NCI-H774 (cell line): ENCODE measurements around the gene KLF3.
"Not testable (repeated sequence)": the region's sequence is repeated elsewhere in the genome, so short reads cannot be mapped to it uniquely, and the experiment has no call there.

ENCODE experiments used
- DNase-seq: peaks from one replicate; lab custom pipeline; 2025; lab: John Stamatoyannopoulos, UW

Gene KLF3

DNA sequence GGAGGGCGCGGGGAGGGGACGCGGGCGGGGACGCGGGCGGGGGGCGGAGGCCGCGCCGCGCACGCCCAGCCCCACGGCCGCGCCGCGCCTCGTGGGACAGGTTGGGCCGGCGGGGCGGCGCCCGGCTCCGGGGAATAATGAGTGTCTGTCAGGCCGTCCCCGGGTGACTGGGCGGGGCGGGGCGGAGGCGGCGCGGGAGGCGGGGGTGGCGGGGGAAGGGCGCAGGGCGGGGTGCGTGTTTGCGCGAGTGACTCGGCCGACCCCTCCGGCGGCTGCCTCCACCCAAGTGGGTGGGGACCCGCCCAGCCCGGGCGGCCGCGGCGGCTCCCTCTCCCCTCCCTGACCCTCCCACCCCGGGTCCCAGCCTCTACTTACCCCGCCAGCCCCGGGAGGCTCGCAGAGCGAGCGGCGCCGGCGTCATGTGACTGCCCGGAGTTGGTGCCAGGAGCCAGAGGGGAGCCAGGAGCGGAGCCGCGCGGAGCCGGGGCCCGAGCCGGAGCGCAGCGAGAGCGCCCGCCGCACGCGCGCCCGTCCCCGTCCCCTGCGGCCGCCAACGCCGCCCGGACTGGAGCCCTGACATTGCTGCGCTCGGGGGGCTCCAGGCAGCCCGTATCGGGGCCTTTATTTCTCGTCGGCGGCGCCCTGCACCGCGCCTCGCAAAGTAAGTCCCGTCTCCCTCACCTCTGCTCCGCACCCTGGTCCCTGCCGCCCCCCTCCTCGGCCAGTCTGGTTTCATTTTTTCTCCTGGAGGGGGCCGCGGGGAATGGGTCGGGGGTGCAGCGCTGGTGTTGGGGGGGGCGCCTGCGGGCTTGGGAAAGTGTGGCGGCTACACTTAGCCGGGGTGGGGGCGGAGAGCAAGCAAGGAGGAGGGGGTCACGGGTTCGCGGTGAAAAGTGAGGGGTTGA, at the start of gene KLF3:
KLF3 (plus strand) TSS at position 399 of the 905 bp plus-strand sequence. CDS start 16,427 bp downstream, outside the sequence.
- peak; percentile 84 for DNase-seq

DNA sequence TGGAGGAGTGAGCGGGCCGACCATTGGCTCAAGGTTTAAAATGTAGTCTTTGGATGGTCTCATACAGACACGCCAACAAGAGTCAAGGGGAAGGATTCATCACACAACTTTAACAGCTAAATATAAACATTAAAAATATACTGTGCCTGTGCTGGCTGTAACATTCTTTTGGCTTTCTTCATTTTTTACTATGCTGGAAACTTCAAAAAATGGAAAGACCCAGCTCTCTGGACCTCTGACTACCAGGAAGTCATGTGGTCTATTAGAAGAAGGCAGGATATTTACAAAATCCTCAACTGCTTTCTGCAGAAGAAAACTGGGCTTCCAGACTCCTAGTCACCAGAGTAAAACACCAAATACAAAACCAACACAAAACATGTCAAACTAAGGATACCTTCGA, 49.8 kb upstream of the KLF3 start:
- no peak for DNase-seq

DNA sequence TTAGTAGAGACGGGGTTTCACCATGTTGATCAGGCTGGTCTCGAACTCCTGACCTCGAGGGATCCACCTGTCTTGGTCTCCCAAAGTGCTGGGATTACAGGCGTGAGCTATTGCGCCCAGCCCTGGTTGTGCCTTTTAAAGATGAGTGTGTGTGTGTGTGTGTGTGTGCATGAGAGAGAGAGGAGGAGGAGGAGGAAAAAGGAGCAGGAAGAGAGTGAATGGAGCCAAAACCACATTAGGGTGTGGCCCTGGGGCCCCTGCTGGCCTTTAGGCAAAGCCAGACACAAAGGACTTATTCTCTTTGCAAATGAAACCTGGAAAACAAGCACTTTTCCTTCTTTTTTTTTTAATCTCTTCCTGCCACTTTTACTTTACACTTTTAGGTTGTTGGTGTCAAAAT, 48.2 kb upstream of the KLF3 start:
- DNase-seq = no peak

DNA sequence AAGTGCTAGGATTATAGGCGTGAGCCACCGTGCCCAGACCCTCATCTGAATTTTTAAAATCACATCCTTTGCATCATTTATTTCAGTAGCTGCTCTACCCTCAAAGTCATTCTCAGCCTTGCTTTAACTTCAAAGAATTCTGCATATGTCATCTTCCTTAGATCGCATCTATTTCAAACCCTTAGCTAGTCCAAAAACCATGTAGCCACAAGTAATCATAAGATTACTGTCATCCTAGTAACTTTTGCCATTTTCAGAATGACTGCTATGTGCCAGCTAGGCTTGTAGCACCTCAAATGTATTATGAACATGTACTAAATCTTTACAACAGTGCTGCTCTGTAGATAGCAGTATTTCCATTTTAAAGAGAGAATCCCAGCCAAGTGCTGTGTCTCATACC, 45.5 kb upstream of the KLF3 start:
- DNase-seq = no peak

DNA sequence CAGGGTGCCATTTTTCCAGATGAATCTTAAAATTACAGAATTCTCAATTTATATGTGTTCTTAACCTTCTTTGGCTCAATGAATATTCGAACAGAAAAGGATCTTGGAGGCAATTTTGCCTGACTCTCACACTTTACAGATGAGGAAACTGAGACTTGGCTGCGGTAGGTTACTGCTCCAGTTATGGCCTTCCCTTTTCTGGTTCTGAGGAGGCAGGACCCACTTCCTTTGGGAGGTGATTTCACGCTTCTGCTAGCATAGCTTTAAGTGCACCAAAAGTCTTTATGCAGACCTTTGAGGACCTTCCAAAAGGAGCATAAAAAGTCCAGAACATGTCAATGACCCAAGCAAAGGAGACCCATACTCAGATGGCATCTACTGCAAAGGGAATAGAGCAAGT, 44.7 kb upstream of the KLF3 start:
- no peak for DNase-seq

DNA sequence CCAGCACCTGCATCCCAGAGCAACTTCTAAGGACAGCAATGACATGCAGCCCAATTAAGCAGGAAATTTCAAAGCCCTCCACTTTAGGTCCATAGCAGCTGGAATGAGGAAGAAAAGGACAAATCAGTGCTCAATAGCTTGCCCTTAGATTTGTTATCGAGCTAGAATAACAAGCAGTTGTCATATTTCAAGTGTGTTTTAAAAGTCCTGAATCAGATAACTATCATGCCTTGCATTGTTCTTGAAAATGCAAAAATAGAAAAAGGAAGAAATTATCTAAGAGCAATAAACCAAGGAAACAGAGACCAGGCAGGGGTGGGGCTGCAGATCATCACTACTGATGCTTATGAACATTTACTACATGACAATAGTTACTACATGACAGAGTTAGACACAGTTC, 43.9 kb upstream of the KLF3 start:
- DNase-seq = no peak

DNA sequence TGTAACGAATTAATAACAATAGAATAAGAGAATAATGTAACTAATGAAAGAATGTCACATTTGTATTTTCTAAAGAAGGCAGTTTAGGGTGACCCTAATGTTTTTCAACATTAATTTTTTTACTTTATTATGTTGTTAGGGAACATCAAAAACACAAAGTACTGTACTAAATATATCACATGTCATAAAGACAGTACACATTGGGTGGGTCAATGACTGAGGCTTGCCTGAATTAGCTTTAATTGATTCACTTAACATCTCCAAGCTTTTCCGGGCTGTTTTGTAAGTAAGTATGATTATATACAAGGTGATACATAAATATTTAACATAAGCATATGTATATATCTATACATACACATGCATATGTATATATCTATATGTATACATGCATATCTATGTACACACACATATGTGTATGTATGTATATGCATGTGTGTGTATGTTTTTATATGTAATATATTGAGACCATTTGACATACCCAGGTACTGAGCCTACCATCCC, 43.4 kb upstream of the KLF3 start:
- no peak for DNase-seq

DNA sequence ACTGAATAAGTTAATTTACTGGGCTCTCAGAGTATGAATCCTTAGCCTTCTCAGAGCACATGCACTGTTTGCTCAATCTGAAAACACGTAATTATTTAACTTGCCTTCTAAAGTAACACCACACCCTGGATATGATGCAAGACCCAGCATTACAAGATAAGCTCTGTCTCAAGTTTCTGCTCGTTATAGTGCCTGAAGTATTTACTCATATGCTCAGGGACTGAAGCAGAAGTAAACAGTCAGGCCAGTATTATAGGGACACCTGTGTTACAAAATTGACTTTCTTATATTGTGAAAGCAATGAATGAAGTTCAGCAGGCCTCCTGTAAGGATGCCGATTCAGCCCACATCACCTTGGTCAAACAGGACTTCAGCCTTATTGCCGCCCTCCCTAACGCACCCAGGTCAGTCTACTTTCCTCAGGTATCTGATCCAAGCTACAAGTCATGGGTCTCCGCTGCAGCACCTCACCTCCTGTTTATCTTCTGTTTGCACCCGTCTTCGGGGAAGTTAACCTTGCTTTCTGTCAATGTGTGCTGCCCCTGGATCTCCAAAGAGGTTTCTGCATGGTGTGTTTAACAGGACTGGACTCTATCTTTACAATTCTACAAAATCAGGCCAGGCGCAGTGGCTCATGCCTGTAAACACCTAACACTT, 42.8 kb upstream of the KLF3 start:
- peak; percentile 4 for DNase-seq

DNA sequence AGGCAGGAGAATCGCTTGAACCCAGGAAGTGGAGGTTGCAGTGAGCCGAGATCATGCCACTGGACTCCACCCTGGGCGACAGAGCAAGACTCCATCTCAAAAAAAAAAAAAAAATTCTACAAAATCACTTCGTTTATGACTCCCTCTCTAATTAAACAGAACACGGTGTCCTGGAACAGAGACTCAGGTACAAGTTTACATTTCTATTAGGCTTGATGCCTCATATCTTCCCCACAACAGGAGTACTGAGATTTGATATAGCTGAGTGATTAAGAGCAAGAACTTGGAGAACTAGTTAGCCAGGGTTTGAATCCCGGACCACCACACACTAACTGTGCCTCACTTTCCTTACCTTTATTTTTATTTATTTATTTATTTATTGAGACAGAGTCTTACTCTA, 42.2 kb upstream of the KLF3 start:
- no peak for DNase-seq

DNA sequence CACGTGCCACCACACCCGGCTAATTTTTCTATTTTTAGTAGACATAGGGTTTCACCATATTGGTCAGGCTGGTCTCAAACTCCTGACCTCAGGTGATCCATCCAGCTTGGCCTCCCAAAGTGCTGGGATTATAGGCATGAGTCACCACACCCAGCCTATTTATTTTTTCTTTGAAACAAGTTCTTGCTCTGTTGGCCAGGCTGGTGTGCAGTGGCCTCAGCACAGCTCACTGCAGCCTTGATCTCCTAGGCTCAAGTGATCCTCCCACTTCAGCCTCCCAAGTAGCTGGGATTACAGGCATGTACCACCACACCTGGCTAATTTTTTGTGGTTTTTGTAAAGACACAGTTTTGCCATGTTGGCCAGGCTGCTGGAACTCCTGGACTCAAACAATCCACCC, 41.7 kb upstream of the KLF3 start:
- not testable (repeated sequence) for DNase-seq

DNA sequence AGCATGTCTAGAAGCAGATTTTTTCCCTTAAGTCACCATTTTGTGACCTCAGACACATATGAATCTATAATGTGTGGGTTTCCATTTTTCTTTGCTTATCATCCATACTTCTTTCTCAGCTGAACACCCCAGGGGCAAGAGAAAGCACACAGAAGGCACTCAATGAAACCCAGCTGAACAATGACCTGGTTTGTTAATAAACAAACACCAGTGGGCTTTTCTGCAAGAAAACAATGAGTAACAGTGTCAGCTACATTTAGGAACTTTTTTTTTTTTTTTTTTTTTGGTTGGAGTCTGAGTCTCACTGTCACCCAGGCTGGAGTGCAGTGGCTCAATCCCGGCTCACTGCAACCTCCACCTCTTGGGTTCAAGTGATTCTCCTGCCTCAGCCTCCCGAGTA, 40.7 kb upstream of the KLF3 start:
- no peak for DNase-seq

DNA sequence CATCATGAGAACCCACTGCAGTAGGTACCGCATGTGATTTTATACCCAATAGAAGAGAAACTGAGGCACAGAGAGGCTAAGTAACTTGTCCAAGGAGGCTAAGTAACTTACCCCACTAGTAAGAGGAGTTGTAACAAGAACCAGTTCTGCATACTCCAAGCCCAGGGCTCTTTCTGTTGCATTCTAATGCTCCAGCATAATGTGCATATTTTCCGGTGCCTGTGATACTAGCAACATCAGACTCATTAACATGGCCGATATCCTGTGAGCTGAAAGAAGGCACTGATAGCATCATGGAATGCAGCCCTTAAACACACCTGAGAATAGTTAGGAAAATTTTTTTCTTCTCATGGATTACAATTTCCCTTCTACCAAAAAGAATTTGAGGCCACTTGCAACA, 39.7 kb upstream of the KLF3 start:
- no peak for DNase-seq

DNA sequence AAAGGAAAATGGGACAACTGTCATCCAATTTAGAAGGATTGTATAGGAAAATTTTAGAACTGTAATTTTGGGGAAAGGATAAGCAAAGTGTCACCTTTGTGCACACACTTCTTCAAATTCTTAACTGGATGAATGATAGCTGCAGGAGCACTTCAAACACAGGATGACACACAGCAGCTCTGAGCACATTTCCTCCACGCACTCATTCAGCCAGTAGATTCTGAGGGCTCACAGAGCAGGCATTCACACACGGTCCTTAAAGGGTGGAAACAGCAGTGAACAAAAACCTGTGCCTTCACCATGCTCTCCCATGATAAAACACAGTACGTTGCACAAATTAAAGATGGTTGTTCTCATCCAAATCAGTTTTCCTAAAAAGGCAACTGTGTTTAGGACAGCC, 38.5 kb upstream of the KLF3 start:
- no peak for DNase-seq

DNA sequence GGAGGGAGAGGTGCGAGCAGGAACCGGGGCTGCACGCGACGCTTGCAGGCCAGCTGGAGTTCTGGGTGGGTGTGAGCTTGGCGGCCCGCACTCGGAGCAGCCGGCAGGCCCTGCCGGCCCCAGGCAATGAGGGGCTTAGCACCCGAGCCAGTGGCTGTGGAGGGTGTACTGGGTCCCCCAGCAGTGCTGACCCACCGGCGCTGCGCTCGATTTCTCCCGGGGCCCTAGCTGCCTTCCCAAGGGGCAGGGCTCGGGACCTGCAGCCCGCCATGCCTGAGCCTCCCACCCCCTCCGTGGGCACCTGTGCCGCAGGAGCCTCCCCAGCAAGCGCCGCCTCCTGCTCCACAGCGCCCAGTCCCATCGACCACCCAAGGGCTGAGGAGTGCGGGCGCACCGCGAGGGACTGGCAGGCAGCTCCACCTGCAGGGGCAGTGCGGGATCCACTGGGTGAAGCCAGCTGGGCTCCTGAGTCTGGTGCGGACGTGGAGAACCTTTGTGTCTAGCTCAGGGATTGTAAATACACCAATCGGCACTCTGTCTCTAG, 37.0 kb upstream of the KLF3 start:
- DNase-seq = not testable (repeated sequence)

DNA sequence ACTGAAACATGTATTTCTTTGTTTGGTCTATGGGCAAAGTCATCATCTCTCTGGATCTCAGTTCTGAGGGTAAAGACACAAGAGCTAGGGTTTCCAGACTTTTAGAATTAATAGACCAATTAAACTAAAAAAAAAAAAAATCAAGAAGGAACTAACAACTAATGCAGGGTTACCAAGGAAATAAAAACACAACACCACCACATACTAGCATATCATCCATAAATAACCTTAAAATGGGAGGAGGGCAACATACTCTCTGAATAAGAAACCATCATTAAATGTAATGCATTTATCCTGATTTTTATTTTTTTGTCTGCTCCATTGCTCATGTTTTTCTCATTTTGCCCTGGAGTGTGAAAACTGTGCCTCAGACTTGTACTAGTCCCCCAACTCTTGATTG, 33.5 kb upstream of the KLF3 start:
- no peak for DNase-seq

DNA sequence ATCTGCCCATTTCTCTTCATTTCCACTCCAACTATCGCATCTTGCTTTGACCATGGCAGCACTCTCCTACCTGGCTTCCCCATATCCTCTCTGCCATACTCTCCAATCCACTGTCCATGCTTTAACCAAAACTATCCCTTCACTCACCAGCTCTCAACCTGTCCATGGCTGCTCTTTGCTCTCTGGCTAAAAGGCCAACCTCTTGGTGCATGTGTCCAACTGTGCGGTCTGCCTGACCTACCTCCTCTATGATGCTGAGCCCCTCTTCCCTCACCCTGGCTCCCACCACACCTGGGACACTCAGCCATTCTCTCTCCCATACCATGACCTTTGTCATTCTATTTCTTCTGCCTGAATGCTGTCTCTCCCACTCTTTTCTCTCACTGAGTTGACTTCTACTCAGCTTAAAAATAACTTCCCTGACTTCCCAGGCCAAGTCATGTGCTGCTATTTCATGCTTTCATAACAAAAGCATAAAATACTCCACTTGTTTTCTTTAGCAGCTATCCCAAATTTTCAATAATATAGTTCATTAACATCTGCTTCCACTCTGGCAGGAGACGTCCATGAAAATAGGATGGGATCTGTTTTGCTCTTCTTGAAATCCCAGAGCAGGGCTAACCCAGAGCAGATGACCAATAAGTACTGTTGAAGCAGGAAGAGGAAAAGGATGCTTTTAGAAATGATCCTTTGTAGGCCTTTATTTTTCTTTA, 29.8 kb upstream of the KLF3 start:
- DNase-seq = no peak

DNA sequence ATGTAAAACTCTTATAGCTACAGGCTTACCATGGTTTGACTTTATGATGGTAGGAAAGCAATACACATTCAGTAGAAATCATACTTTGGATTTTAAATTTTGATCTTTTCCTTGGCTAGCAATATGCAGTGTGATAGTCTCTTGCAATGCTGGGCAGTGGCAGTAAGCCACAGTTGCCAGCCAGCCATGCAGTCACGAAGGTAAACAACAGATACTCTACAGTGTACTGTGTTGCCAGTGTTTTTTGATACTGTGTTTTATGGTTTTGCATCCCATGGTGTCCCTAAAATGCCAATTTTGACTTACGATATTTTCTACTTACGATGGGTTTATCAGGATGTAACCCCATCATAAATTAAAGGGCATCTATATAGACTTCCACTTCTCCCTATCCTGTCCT, 24.8 kb upstream of the KLF3 start:
- no peak for DNase-seq

DNA sequence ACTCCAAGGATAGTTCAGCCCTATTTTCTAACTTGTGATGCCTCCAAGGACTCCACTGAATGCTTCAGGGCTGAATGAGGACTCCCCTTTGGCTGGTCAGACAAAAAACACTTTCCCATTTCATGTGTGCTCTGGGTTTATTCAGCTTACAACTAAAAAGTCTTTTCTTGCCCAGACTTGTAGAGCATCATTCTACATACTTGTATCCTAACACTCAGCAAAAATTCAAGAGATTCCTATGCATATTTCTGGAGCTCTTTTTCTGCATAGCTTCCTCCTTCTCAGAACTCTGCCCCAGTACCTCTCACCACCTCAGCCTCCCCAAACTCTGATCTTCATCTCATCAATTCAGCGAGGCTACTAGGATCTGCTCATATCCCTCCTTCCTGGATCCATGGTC, 22.2 kb upstream of the KLF3 start:
- no peak for DNase-seq

DNA sequence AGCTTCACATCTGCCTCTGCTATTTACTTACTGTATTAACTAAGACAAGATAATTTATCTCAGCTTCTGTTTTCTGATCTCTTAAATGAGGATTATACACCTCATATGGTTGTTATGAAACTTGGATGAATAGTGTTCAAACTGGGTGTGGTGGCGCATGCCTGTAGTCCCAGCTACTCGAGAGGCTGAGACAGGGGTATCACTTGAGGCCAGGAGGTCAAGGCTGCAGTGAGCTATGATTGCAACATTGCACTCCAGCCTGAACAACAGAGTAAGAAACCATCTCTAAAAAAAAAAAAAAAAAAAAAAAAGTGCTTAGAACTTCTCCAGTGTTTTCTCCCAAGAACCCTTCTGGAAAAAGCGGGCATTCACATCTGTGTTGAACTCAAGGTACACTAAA, 19.8 kb upstream of the KLF3 start:
- no peak for DNase-seq

DNA sequence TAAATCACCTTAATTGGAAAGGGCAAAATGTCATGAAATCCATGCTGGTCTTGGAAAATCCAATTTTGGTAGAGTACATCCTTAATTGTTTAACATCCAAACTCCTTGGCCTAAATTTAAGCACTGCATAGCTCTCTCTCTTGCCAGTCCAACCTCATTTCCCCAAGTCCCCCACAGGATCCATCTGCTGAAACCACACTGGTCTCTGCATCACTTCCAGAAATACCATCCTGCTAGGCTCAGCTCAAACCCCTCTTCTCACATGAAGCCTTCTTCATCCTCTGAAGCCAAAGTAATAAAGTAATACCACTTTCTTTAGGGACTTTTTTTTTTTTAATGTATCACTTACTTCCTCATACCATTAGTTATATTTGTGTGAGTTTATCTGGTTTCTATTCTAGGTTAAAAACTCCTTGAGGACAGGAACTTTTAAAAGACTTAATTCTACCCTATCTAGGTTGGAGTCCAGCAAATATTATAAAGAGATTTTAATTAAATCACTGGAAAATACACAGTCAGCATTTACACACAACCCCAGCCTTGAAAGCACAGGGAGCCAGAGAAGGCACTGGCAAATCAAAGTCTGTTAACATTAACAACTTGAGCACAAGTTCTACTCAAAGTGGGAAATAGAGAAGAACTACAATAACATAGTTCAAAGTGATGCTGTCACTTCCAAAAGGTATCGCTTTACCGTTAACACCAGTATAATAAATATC, 16.7 kb upstream of the KLF3 start:
- no peak for DNase-seq

DNA sequence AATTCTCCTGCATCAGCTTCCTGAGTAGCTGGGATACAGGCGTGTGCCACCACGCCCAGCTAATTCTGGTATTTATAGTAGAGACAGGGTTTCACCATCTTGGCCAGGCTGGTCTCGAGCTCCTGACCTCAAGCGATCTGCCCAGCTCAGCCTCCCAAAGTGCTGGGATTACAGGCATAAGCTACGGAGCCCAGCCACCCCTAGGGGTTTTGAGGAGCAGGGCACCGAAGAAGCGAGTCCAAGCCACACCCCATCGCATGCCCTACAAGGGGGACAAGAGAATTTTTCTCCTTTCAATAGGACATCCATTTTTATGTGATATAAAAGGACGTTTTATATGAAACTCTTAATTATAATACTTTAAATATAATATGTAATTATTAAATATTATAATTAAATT, 13.9 kb upstream of the KLF3 start:
- DNase-seq = no peak

DNA sequence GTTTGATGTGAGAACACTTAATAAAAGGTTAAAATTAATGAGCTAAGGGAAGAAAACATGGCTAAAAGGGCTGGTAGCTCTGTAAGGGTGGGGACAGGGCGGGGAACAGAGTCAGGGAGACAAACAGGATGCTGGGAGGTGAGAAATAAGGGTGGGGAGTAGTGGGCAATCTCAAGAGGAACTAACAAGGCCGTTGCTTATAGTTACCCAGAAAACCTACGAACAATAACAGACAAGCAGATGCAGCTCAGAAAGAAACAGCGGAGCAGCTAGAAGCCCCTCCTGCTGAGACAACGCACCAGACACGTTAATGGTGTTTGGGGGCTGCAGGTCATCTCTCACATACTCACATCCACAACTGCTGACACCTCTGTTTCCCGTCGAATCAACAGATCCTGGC, 9.7 kb upstream of the KLF3 start:
- no peak for DNase-seq
